Measurements from ENCODE around the gene CCDC187. TPM values are rescaled to one million over a fixed set of nuclear protein-coding genes. Genes with fewer than 3 reads are reported as not detected.

Gene CCDC187
- polyA plus RNA-seq, 3 donors from 2014 or later: not detected

- DNase-seq: no peak
- H3K9me3 Mint-ChIP-seq: no peaks in the 10 kb centered on the region
- H3K4me1 Mint-ChIP-seq: peaks cover 0 to 4% of the 10 kb centered on the region in 2 donors
- H3K27ac Mint-ChIP-seq: no peak overlapping the region
- no peaks in the 10 kb centered on the region for H3K36me3 Mint-ChIP-seq
- peaks cover 0 to 1% (median 0%) of the 10 kb centered on the region in 3 donors for H3K27me3 Mint-ChIP-seq (ENCODE audit: low read depth in 3 of 3)
- H3K4me3 Mint-ChIP-seq: no peak overlapping the region
Observed at GRCh38 chr9:136343121-136343883, 39.4 kb upstream of the CCDC187 start.

GRCh38 chr9:136342181-136343120 lies 38.6 kb upstream of the CCDC187 start:
- H3K27me3 Mint-ChIP-seq (ENCODE audit: low read depth in 3 of 3): peaks cover 0 to 1% (median 0%) of the 10 kb centered on the region in 3 donors
- peak overlapping the region in 3 of 5 donors; percentile 23 to 59 (median 33) for H3K4me3 Mint-ChIP-seq
- H3K4me1 Mint-ChIP-seq: peaks cover 0 to 4% of the 10 kb centered on the region in 2 donors
- H3K9me3 Mint-ChIP-seq: no peaks in the 10 kb centered on the region
- no peak overlapping the region for H3K27ac Mint-ChIP-seq
- no peaks in the 10 kb centered on the region for H3K36me3 Mint-ChIP-seq
- DNase-seq: peak; percentile 27 to 69 (median 61)

GRCh38 chr9:136341769-136342168 lies 37.9 kb upstream of the CCDC187 start:
- H3K4me1 Mint-ChIP-seq: peaks cover 0 to 4% of the 10 kb centered on the region in 2 donors
- H3K4me3 Mint-ChIP-seq: no peak overlapping the region
- no peak overlapping the region for H3K27ac Mint-ChIP-seq
- H3K9me3 Mint-ChIP-seq: no peaks in the 10 kb centered on the region
- no peak for DNase-seq
- H3K36me3 Mint-ChIP-seq: no peaks in the 10 kb centered on the region
- H3K27me3 Mint-ChIP-seq (ENCODE audit: low read depth in 3 of 3): peaks cover 0 to 1% (median 0%) of the 10 kb centered on the region in 3 donors

GRCh38 chr9:136341042-136341655 lies 37.3 kb upstream of the CCDC187 start:
- H3K4me3 Mint-ChIP-seq: no peak overlapping the region
- no peaks in the 10 kb centered on the region for H3K36me3 Mint-ChIP-seq
- DNase-seq: no peak
- H3K27me3 Mint-ChIP-seq (ENCODE audit: low read depth in 3 of 3): peaks cover 0 to 1% (median 0%) of the 10 kb centered on the region in 3 donors
- peaks cover 0 to 4% of the 10 kb centered on the region in 2 donors for H3K4me1 Mint-ChIP-seq
- no peaks in the 10 kb centered on the region for H3K9me3 Mint-ChIP-seq
- H3K27ac Mint-ChIP-seq: no peak overlapping the region

GRCh38 chr9:136340356-136341041 lies 36.6 kb upstream of the CCDC187 start:
- no peak for DNase-seq

GRCh38 chr9:136339958-136340310 lies 36.0 kb upstream of the CCDC187 start:
- Mint-ChIP-seq H3K4me1 (peaks cover 0 to 4% of the 10 kb centered on the region in 2 donors), H3K27me3 (ENCODE audit: low read depth in 3 of 3) (peaks cover 0 to 1% (median 0%) of the 10 kb centered on the region in 3 donors), H3K9me3 (no peaks in the 10 kb centered on the region), H3K36me3 (no peaks in the 10 kb centered on the region), H3K4me3 (no peak overlapping the region), H3K27ac (no peak overlapping the region)
- DNase-seq: no peak

More at GRCh38 chr9:136340356-136341041, 36.6 kb upstream of the CCDC187 start:
- H3K27me3 Mint-ChIP-seq (ENCODE audit: low read depth in 3 of 3): peaks cover 0 to 1% (median 0%) of the 10 kb centered on the region in 3 donors
- H3K36me3 Mint-ChIP-seq: no peaks in the 10 kb centered on the region
- no peak overlapping the region for H3K27ac Mint-ChIP-seq
- peaks cover 0 to 4% of the 10 kb centered on the region in 2 donors for H3K4me1 Mint-ChIP-seq
- H3K4me3 Mint-ChIP-seq: no peak overlapping the region
- no peaks in the 10 kb centered on the region for H3K9me3 Mint-ChIP-seq

- H3K36me3 Mint-ChIP-seq: no peaks in the 10 kb centered on the region
- DNase-seq: peak; percentile 23 to 51 (median 46)
Observed at GRCh38 chr9:136339173-136339957, 35.5 kb upstream of the CCDC187 start.

GRCh38 chr9:136338511-136338910 lies 34.6 kb upstream of the CCDC187 start:
- peaks cover 0 to 4% of the 10 kb centered on the region in 2 donors for H3K4me1 Mint-ChIP-seq
- no peaks in the 10 kb centered on the region for H3K9me3 Mint-ChIP-seq
- no peak overlapping the region for H3K4me3 Mint-ChIP-seq
- no peak overlapping the region for H3K27ac Mint-ChIP-seq
- DNase-seq: no peak
- H3K36me3 Mint-ChIP-seq: no peaks in the 10 kb centered on the region
- peaks cover 0 to 1% (median 0%) of the 10 kb centered on the region in 3 donors for H3K27me3 Mint-ChIP-seq (ENCODE audit: low read depth in 3 of 3)

More at GRCh38 chr9:136339173-136339957, 35.5 kb upstream of the CCDC187 start:
- no peak overlapping the region for H3K27ac Mint-ChIP-seq
- no peaks in the 10 kb centered on the region for H3K9me3 Mint-ChIP-seq
- H3K4me1 Mint-ChIP-seq: peaks cover 0 to 4% of the 10 kb centered on the region in 2 donors
- H3K4me3 Mint-ChIP-seq: no peak overlapping the region
- peaks cover 0 to 1% (median 0%) of the 10 kb centered on the region in 3 donors for H3K27me3 Mint-ChIP-seq (ENCODE audit: low read depth in 3 of 3)

GRCh38 chr9:136337416-136338395 lies 33.8 kb upstream of the CCDC187 start:
- Mint-ChIP-seq H3K27me3 (ENCODE audit: low read depth in 3 of 3) (peaks cover 0 to 1% (median 0%) of the 10 kb centered on the region in 3 donors), H3K4me1 (peaks cover 0 to under 1% of the 10 kb centered on the region in 2 donors), H3K27ac (peak overlapping the region in 1 of 6 donors; percentile 50), H3K9me3 (no peaks in the 10 kb centered on the region), H3K4me3 (no peak overlapping the region), H3K36me3 (no peaks in the 10 kb centered on the region)
- DNase-seq: no peak

- H3K36me3 Mint-ChIP-seq: no peaks in the 10 kb centered on the region
- no peaks in the 10 kb centered on the region for H3K4me1 Mint-ChIP-seq
- H3K27me3 Mint-ChIP-seq (ENCODE audit: low read depth in 3 of 3): peaks cover 0 to 1% (median 0%) of the 10 kb centered on the region in 3 donors
- H3K9me3 Mint-ChIP-seq: no peaks in the 10 kb centered on the region
- H3K4me3 Mint-ChIP-seq: no peak overlapping the region
- no peak for DNase-seq
- no peak overlapping the region for H3K27ac Mint-ChIP-seq
Observed at GRCh38 chr9:136336881-136337280, 33.0 kb upstream of the CCDC187 start.

GRCh38 chr9:136336156-136336870 lies 32.4 kb upstream of the CCDC187 start:
- no peak overlapping the region for H3K27ac Mint-ChIP-seq
- H3K4me1 Mint-ChIP-seq: no peaks in the 10 kb centered on the region
- DNase-seq: no peak
- no peaks in the 10 kb centered on the region for H3K9me3 Mint-ChIP-seq
- no peaks in the 10 kb centered on the region for H3K36me3 Mint-ChIP-seq
- no peak overlapping the region for H3K4me3 Mint-ChIP-seq
- H3K27me3 Mint-ChIP-seq (ENCODE audit: low read depth in 3 of 3): no peaks in the 10 kb centered on the region
